HG02678 (cell line): ENCODE data around the gene MAST4.

Experiments
- ATAC-seq: cut with Tn5 transposase; IDR thresholded peaks from one replicate; pipeline ENCODE4 v1.9.1; 2021; ENCODE audit warnings: mild to moderate bottlenecking, moderate library complexity; ENCODE audit not compliant: unreplicated experiment

Gene MAST4

DNA sequence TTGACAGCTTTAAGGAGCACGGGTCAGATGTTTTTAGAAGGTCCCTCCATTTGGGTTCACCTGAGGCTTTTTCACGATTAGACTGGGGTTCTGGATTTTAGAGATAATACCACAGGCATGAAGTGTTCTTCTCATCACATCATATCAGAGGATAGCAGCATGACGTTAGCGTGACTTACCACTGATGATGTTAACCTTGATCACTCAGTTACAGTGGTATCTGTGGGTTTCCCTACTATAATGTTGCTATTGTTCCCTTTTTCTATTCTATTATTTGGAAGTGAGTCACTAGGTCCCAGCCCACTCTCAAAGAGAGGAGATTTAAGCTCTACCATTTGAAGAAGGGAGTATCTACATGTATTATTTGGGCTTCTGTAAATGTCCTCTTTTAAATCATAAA, 300.0 kb downstream of the MAST4 start:
- no peak for ATAC-seq

DNA sequence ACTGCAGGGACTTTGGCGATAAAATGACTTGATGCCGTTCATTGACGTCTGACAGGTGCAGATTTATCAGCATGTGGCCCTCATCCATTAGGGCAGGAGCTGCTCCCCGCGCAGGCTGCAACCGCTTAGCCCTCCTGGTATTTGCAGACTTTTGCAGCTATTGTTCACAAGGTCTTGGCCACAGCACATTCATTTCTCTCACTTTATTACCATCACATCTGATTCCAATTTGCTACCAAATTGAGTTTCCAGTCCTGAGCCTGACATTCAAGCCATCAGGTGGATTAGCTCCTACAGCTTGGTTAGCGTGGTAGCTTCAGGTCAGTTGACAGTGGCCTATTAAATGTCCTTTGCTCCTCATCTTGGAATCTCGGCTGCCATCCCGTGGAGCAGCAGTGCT, 301.2 kb downstream of the MAST4 start:
- ATAC-seq: no peak

DNA sequence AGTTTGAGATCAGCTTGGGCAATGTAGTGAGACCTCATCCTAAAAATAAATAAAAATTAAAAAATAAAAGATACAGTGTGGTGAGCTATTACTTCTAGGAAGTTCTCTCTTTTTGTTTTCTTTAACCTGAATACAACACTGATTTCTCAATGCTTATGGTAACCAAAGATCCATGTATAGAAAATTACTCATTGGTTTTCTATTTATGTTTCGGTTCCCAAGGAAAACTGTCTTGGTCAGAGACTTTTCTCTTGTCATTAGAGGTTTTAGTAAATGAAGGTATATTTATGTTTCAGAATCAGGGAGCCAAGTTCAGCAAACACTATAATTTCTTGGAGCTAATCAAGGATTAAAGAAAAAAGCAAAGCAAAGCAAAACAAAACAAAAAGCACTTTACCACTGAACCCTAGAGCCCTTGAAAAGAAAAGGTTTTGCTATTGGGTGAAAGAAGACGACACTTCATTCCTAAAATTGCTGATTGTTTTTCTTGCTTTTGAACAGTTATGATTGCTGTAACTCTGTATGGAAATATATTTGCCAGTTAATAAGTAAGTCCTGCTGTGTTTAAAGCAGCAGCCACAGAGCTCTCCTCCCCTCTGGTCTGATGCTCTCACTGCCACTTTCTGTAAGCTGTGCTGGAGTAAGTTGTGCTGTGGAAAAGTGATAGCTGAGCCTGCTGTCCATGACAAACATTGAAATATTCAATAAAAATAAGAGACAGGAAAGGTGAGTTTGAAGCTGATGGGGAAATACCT, 302.2 kb downstream of the MAST4 start:
- ATAC-seq: no peak

DNA sequence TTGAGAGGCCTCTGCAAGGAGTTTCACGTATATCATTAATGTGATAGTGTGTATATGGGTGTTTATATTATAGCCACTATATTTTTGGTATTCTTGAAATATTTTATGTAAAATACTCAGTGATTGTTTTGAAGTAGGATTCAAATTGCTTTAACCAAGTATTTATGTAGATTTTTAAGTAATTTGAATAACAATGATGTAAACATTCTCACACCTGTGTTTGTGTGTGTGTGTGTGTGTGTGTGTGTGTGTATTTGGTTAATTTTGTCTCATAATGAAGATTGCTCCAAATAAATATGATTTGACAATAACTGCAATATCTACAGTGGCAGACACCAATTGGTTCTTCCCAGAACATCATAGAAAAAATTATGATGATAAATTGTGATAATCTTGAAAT, 307.0 kb downstream of the MAST4 start:
- no peak for ATAC-seq

DNA sequence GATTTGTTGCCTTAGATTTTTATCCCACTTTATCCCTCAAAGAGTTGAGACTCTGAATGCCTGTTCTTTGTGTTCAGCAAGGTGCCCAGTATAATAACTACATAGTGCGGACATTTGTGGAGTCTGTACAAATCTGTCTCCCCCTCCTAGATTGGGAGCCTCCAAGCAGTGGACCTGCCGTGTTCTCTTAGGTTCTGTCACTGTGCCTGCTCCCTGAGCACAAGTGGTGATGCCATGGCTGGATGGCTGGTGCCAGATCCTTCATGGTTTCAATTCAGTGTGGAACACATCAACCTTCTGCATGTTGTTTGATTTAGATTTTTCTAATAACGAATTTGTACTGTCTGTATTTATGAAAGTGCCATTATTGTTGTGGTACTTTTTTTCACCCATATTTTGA, 307.5 kb downstream of the MAST4 start:
- no peak for ATAC-seq

DNA sequence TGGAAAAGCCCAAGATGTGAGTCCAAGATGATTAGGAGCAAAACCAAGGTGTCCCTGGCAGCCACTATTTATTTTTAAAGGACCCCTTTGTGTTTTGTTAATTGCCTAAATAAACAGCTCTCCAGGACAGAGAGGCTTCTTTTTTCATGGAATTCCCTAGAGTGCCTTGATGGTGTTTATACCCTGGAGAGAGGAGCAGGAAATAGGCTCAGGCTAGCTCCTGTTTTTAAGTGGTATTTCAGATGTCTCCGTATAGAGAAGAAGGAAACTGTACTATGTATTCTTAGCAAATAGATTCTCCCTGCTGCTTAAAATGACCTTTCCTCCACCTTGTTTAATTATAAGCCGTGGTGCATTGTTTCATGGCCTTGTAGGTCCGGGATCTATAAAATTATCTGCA, 308.0 kb downstream of the MAST4 start:
- no peak for ATAC-seq

DNA sequence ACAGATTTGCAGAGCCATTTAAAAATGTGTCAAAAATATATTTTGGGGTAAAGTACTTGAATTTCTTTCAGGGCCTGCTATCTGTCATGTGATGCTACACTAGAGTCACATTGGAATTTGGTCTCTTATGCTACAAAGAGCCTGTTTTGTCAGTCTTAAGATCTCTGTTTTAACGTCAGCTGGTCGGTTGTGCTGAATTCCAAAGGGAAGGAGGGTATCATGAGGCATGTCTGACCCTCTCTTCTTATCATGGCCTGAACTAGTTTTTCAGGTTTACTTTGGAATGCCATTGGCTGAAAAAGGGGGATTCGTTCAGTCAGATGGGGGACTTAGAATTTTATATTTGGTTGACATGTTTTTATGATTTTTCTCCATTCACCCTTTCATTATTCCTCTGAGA, 309.8 kb downstream of the MAST4 start:
- ATAC-seq: no peak

DNA sequence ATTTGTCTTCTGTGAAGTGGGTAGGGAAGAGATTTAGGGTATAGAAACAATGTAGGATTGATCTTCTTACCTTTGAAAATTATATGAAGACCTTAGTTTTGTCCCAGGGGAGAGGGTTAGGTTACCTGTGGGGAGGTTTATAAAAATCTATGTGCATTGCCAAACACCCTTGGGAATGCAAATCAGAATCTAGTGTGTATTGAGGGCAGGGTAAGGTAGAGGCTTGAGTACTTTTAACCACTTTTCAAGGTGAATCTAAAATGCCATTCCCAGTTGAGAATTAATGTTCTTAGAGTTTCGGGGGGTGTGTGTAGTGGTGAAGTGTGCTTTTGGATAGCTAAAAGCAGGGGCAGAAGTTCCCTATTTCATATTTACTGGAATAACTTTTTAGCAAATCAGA, 312.0 kb downstream of the MAST4 start:
- no peak for ATAC-seq

DNA sequence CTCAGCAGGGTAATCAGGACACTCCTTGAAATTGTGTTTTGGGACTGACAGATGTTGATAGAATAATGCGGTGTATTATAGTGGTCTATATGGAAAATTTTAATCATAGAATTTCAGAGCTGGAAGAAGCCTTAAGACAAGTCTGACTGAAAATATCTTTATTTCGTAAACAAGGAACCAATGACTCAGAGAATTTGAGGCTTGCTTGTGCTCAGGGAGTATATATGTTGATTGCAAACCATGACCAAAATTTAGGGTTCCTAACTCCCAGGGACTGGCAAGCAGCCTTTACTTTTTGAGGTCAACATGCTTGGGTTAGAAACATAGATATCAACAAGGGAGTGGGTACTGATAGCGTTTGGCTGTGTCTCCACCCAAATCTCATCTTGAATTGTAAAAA, 313.2 kb downstream of the MAST4 start:
- ATAC-seq: no peak

DNA sequence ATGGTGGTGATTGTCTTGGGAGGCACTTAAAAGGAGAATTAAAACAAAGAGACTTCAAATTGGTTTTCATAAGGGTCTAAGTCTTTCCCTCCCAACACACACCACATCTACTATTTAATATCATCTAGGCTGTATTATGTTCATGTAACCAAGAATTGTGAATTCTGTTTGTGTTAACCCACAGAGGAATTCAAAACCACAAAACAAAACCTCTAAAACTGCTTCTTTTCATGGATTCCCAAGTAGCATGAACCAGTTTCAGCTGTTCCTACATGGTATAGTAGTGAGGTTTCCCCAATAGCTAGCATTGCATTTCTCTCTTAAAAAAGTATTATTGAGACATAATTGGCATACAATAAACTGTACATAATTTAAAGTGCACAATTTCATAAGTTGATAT, 316.6 kb downstream of the MAST4 start:
- ATAC-seq: no peak

DNA sequence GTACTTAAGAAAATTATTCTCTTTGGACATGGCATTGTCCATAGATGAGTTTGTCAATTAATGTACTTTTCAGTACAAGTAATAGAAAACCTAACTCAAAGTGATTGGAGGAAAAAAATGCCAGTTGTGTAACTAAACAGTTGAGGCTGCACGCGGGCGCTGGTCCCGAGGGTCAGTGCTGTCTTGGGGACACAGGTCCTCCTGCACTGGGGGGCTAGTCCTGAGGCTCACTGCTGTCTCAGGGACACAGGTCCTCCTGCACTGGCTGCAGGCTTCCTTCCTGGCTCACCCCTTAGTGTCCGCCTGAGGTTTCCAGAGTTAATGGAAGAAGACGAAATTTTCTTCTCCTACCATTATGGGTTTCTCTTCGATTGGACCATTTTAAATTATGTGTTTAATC, 319.3 kb downstream of the MAST4 start:
- ATAC-seq: no peak

DNA sequence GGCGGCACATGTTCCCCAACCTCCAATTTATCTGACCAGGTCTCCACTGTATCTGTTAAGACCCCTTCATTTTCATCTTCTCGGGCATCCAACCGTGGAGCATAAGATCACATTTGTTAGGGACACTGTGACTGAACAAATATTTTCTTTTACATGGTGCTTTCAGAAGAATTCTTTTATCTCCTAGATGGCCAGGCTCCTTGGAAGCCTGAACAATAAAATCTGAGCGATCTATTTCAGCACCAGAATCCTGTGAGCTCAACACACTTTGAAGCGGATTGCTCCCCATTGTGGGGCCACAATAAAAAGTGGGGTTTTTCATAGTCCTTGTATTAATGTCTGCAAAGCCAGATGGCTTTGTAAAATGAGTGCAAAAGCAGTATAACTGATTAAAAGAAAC, 326.7 kb downstream of the MAST4 start:
- no peak for ATAC-seq

DNA sequence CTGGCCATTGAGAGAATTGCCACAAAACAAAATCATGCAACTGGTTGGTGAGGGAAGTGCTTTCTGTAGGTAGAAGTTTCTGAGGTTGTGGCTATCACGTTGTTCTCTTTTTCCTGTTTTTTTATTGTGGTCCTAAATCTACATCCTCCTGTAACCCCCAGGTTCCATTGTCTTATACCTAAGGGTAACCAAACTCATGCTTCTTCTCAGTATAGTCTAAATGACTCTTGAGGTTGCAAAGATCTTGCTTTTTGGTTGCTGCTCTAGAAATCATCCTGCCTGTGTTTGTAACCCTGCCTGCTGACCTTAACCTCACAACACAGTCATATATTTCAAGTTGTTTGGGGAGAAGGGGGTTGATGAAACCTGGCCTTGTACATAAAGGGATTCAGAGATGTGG, 327.3 kb downstream of the MAST4 start:
- no peak for ATAC-seq

DNA sequence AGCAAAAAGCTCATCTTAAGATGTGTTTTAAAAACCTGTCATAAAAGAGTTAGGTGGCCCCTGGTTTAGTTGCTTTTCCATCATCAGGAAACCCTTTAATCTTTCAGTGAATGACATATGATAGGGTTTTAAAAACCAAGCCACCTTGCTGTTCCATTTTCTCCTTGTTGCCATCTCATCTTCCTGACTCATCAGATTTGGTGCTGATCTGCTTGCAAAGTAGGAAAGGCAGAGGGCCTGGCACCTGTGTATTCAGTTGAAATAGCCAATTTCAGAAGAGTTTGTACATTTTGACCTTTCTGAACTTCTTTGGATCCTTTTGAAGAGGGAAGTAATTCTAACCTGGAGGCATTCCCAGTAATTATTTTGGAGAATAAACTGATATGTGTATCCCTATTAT, 327.7 kb downstream of the MAST4 start:
- ATAC-seq: no peak

DNA sequence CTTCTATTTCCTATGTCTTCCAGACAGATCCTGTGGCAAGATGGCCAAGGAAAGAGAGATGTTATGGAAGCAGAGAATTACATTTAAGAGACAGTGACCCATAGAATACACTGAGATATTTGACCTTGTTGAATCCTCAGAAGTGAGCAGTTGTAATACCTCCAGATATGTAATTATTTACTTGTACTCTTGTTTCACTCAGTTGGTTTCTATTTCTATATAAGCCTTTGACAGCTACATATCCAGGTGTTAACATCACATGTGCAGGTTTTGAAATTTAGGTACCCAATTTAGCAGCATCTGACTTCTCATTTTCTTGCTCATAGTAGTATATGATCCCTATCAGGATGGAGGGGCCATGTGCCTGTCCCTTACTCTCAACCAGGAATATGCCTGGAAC, 330.9 kb downstream of the MAST4 start:
- ATAC-seq: no peak

DNA sequence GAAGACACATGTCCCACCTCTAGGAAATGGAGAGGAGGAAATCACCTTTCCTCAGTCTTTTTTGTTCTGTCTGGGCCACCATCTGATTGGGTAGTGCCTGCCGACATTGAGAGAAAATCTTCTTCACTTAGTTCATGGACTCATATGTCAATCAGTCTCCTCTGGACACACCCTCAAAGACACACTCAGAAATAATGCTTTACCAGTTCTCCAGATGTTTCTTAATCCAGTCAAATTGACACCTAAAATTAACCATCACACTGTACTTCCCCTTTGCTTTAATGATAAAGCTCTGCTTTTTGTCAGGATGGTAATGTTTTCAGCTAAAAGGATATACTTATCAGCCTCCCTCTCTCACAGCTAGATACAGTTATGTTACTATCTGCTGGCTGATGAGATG, 333.1 kb downstream of the MAST4 start:
- ATAC-seq: no peak

DNA sequence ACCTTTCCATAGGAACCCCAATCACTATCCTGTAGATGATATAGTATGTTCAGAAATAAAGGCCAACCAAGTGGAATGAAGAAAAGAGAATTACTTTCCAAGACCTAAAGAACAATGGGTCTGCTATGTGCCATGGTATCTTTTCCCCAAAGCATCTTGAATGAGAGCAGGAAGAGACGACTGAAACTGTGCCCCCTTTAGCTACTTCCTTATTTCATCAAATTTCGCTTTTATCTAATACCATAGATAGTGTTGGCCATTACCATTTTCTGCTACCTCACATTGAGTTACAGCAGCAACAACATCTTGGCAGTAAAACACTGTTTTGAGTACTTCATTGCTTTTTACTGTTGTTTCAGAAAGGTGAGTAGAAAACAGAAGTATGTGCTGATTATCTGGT, 333.8 kb downstream of the MAST4 start:
- no peak for ATAC-seq

DNA sequence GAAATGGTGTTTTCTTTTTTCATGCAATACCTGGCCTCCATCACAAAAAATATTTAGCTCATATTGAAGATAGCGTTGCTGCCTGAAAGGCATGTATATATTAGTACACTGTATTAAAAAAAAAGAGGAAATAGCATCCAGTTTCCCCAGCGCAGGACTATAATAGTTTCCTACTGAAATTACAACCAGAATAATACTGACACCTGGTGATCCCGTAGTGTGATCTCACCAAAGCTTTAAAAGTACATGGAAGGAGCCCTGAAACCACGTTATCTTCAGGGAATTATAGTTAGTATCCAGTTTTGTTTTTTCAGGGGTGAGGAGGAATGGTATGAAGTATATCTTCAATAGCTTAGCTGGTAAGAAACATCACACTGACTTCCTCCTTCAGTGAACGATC, 335.5 kb downstream of the MAST4 start:
- no peak for ATAC-seq

DNA sequence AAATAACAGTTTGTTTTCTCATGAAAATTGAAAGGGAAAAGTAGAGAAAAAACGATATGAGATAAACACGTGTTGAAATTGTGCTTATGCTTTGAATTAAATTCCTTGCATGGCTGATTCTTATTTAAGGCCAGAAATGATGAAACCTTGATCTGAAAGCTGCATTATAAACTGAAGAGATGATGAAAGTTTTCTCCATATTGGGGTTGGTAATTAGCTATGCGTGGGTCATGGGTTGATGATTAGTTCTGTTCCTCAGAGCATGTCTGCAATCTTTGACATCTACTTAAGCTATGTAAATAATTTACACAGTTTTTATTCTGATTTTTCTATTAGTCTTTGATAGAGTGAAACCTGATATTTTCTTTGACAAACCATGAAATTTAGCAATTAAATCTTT, 336.3 kb downstream of the MAST4 start:
- no peak for ATAC-seq

DNA sequence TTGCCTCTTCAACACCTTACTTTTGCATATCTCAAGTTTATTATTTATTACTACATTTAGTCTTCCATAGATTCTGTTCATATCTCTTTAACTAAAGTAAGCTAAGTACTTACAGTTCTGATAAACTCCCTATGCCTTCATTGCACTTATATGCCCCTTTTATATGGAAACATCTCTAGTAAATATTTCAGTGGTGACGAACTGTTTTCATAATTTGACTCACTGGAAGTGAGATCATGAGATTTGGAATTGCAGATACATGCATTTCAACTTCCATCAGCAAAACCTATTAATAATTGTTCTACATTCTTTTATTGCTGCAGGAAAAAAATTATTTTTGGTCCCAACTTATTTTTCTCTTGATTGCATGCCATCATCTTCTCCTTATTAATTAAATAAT, 336.9 kb downstream of the MAST4 start:
- no peak for ATAC-seq

DNA sequence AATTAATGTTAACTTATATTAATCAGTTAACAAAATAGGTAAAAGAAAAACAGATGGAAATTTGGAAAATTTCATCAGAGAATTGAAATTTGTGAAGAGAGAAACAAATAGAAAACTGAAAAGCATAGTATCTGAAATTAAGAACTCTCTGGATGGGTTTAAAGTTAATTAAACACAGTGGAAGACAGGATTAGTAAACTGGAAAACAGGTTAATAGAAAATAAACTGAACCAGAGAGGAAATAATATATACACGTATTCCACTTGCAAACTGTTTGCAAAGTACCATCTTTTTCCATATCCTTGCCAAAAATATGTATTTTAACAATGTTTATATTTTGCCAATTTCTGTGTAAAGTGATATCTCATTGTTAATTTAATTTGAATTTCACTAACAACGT, 342.9 kb downstream of the MAST4 start:
- ATAC-seq: no peak

DNA sequence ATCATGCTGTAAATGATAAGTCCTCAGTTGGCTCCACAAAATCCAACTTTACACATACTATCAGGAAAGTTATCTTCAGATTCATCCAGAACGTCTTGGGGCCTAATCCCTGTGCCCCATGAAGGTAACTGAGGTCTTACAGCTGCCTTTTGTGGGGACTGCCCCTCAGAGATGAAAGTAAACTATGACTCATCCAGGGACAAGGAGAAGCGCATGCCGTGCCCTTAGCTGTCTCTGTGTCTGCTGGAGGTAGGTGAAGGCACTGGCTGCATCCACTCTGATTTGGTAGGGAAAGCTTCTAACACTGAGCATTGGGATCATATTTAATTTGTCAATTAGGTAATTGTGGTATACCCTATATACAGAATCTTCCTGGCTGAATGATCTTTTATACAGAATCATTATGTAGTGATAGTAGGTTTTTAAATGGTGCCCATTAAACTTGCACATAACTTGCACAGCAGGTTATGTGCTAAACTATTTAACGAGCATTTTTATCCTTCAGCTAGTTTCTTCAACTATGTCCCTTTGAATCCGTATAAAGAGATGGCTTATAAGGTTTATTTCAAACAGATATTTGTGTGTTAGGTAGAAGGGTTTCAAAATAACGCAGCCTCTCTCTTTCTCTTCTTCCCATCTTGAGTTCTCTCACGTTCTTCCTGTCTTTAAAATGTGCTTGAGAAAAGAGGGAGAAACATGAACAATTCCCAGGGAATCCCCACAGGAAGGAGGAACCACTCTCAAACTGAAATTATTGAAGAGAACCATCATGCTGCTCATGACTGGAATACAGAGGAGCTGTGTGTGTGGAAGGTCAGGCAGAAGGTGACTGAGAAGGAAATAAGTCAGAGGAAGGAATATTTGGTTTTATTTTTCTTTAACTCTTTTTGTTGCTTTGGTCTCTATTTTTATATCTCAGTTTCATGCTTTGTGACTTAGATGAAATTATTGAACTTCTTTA, 349.5 kb downstream of the MAST4 start:
- ATAC-seq: peak; percentile 96
